ENCODE results near the gene CCL17. TPM values are rescaled to one million over a fixed set of nuclear protein-coding genes. Genes with fewer than 3 reads are reported as not detected.
A peak's percentile ranks its signal among the peaks of the same experiment; 100 is the strongest.

CCL17 gene
- total and polyA plus RNA-seq, 4 donors, result 3.1 to 39.3 (median 3.5) TPM; not detected in 1

GRCh38 chr16:57422026-57422944, 17.7 kb downstream of the CCL17 start:
- peaks cover 0 to 16% (median 9%) of the 10 kb centered on the region in 5 donors for H3K4me1 ChIP-seq (ENCODE audit: control insufficient read depth in 5 of 5, insufficient read depth in 5 of 5, low read length in 5 of 5)
- H3K36me3 ChIP-seq (ENCODE audit: control insufficient read depth in 4 of 4, insufficient read depth in 4 of 4, low read length in 4 of 4), result no peaks in the 10 kb centered on the region
- no peak overlapping the region for H3K4me3 ChIP-seq
- no peak for TF ChIP-seq CTCF (IDR thresholded peaks at IDR 0.05; ENCODE audit: control extremely low read depth, extremely low read depth)
- WGBS, 2 donors, result 41 to 60% methylated on average over 10 of the region's 10 CpGs
- H3K27ac ChIP-seq (ENCODE audit: low read depth in 1 of 2, low read length in 1 of 2), result no peak overlapping the region
- no peaks in the 10 kb centered on the region for H3K9me3 ChIP-seq (ENCODE audit: control insufficient read depth in 4 of 4, insufficient read depth in 3 of 4, low read length in 3 of 4)
- DNase-seq (peak; percentile 82 to 92 (median 90)), ATAC-seq (ENCODE audit: insufficient read depth, low FRiP score) (no peak)
- H3K9ac ChIP-seq (ENCODE audit: insufficient read depth in 1 of 2, low read length in 2 of 2), result peak overlapping the region in 1 of 2 donors; percentile 34
- H3K27me3 ChIP-seq (ENCODE audit: control insufficient read depth in 3 of 3, insufficient read depth in 3 of 3, low read length in 2 of 3), result no peaks in the 10 kb centered on the region

GRCh38 chr16:57423152-57423551, 18.6 kb downstream of the CCL17 start:
- 75 to 89% methylated on average over 2 of the region's 2 CpGs for WGBS, 2 donors
- Histone ChIP-seq H3K9ac (ENCODE audit: insufficient read depth in 1 of 2, low read length in 2 of 2) (no peak overlapping the region), H3K4me3 (no peak overlapping the region), H3K27me3 (ENCODE audit: control insufficient read depth in 3 of 3, insufficient read depth in 3 of 3, low read length in 2 of 3) (no peaks in the 10 kb centered on the region), H3K27ac (ENCODE audit: low read depth in 1 of 2, low read length in 1 of 2) (no peak overlapping the region), H3K36me3 (ENCODE audit: control insufficient read depth in 4 of 4, insufficient read depth in 4 of 4, low read length in 4 of 4) (peaks cover 0 to 2% (median under 1%) of the 10 kb centered on the region in 4 donors), H3K4me1 (ENCODE audit: control insufficient read depth in 5 of 5, insufficient read depth in 5 of 5, low read length in 5 of 5) (peaks cover 0 to 15% (median 6%) of the 10 kb centered on the region in 5 donors), H3K9me3 (ENCODE audit: control insufficient read depth in 4 of 4, insufficient read depth in 3 of 4, low read length in 3 of 4) (no peaks in the 10 kb centered on the region)
- no peak for TF ChIP-seq CTCF (IDR thresholded peaks at IDR 0.05; ENCODE audit: control extremely low read depth, extremely low read depth)
- DNase-seq (no peak), ATAC-seq (ENCODE audit: insufficient read depth, low FRiP score) (no peak)

GRCh38 chr16:57424583-57424982, 20.0 kb downstream of the CCL17 start:
- ATAC-seq (ENCODE audit: insufficient read depth, low FRiP score) (no peak), DNase-seq (peak in 1 of 3 donors; percentile 13)
- 61 to 71% methylated on average over 3 of the region's 3 CpGs for WGBS, 2 donors

More at GRCh38 chr16:57424583-57424982, 20.0 kb downstream of the CCL17 start:
- no peak overlapping the region for H3K9ac ChIP-seq (ENCODE audit: insufficient read depth in 1 of 2, low read length in 2 of 2)
- H3K27ac ChIP-seq (ENCODE audit: low read depth in 1 of 2, low read length in 1 of 2), result no peak overlapping the region
- no peak for TF ChIP-seq CTCF (IDR thresholded peaks at IDR 0.05; ENCODE audit: control extremely low read depth, extremely low read depth)
- peaks cover 0 to 10% (median 8%) of the 10 kb centered on the region in 4 donors for H3K36me3 ChIP-seq (ENCODE audit: control insufficient read depth in 4 of 4, insufficient read depth in 4 of 4, low read length in 4 of 4)
- H3K9me3 ChIP-seq (ENCODE audit: control insufficient read depth in 4 of 4, insufficient read depth in 3 of 4, low read length in 3 of 4), result no peaks in the 10 kb centered on the region
- peaks cover 0 to 9% (median 1%) of the 10 kb centered on the region in 5 donors for H3K4me1 ChIP-seq (ENCODE audit: control insufficient read depth in 5 of 5, insufficient read depth in 5 of 5, low read length in 5 of 5)
- H3K27me3 ChIP-seq (ENCODE audit: control insufficient read depth in 3 of 3, insufficient read depth in 3 of 3, low read length in 2 of 3), result no peaks in the 10 kb centered on the region
- H3K4me3 ChIP-seq, result no peak overlapping the region

Measured in lung (tissue), 12 donors.